ENCODE measurements around the gene PSMC5.

DNA sequence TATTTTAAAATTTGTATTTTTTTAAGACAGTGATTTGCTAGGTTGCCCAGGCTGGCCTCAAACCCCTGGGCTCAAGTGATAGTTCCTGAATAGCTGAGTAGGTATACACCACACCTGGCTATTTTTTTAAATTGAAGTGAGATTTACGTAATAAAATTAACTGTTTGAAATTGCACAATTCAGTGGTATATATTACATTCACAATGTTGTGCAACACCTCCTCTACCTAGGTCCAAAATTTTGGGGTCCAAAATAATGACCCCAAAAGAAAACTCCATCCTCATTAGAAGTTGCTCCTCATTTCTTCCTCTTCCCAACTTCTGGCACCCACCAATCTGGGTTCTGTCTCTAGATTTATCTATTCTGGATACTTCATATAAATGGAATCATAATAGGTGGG, 18.3 kb downstream of the PSMC5 start:
- no peak for TF ChIP-seq ZNF8 (CRISPR knock-in tag; IDR thresholded peaks at IDR 0.05)
- TF ChIP-seq BACH2 (CRISPR knock-in tag; IDR thresholded peaks at IDR 0.05; ENCODE audit: borderline replicate concordance) = no peak
- TF ChIP-seq ZFP3 (CRISPR knock-in tag; IDR thresholded peaks at IDR 0.05) = no peak
- no peak for TF ChIP-seq RARB (CRISPR knock-in tag; IDR thresholded peaks at IDR 0.05)
- no peak for TF ChIP-seq CSDC2 (CRISPR knock-in tag; IDR thresholded peaks at IDR 0.05)
